Choroid plexus epithelial cell (primary cell): Measurements from ENCODE around the gene RIF1.

ENCODE experiments used
- DNase-seq: peaks from one replicate; pipeline ENCODE4 v3.0.0-alpha.2; 2010; ENCODE audit warnings: low read depth
- H3K4me3 ChIP-seq: 2 replicates; pipeline ENCODE4 v1.5.1; 2011; ENCODE audit warnings: low read depth, mild to moderate bottlenecking, control low read depth, low read length, moderate library complexity
- TF ChIP-seq, protein P1 (sequence below): conservative IDR thresholded peaks from 2 replicates; pipeline ENCODE4 v1.5.1; 2011; ENCODE audit warnings: low read depth, mild to moderate bottlenecking, control low read depth, inconsistent platforms, low read length, moderate library complexity

The RIF1 gene, protein sequence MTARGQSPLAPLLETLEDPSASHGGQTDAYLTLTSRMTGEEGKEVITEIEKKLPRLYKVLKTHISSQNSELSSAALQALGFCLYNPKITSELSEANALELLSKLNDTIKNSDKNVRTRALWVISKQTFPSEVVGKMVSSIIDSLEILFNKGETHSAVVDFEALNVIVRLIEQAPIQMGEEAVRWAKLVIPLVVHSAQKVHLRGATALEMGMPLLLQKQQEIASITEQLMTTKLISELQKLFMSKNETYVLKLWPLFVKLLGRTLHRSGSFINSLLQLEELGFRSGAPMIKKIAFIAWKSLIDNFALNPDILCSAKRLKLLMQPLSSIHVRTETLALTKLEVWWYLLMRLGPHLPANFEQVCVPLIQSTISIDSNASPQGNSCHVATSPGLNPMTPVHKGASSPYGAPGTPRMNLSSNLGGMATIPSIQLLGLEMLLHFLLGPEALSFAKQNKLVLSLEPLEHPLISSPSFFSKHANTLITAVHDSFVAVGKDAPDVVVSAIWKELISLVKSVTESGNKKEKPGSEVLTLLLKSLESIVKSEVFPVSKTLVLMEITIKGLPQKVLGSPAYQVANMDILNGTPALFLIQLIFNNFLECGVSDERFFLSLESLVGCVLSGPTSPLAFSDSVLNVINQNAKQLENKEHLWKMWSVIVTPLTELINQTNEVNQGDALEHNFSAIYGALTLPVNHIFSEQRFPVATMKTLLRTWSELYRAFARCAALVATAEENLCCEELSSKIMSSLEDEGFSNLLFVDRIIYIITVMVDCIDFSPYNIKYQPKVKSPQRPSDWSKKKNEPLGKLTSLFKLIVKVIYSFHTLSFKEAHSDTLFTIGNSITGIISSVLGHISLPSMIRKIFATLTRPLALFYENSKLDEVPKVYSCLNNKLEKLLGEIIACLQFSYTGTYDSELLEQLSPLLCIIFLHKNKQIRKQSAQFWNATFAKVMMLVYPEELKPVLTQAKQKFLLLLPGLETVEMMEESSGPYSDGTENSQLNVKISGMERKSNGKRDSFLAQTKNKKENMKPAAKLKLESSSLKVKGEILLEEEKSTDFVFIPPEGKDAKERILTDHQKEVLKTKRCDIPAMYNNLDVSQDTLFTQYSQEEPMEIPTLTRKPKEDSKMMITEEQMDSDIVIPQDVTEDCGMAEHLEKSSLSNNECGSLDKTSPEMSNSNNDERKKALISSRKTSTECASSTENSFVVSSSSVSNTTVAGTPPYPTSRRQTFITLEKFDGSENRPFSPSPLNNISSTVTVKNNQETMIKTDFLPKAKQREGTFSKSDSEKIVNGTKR (N-terminal part only)

DNA sequence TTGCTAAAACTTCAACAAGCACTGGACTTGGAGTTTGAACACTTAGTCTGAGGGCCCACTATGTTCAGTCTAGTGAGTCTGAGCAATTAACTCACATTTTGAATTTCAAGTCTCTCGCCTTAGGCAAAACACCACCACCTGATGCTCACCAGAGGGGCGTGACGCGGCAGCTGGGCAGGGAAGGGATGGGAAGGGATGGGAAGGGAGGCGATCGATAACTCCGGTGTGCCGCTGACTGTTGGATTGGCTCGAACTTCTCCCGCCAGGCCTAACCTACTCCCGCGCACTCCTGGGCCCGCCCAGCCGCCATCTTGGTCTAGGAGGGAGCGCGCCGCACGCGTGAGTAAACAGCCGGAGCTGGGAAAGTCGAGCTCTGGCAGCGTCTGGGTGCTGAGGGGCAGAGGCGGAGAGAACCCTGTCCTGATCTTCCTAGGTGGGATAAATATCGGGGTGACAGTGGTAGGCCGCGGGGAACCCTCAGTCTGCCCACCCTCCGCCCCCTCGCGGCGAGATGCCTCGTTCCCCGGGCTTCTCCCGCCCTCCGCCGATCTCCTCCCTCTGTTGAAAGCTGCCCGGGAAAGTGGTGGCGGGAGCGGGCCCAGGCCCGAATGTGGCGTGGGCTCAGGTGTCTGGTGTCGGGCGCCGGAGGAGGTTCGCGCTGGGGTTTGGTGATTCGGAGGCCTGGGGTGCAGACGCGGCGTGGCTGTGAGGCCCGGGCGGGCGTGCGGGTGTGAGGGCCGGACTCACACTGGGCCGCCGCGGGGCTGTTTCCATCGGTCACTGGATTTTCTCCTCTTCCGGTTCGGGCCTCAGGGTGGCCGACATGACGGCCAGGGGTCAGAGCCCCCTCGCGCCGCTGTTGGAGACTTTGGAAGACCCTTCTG, at the start of gene RIF1:
Gene RIF1 (plus strand): TSS at position 302 of the 884 bp plus-strand sequence. CDS start 522 bp downstream, at position 824.
- TF ChIP-seq, protein P1, sequence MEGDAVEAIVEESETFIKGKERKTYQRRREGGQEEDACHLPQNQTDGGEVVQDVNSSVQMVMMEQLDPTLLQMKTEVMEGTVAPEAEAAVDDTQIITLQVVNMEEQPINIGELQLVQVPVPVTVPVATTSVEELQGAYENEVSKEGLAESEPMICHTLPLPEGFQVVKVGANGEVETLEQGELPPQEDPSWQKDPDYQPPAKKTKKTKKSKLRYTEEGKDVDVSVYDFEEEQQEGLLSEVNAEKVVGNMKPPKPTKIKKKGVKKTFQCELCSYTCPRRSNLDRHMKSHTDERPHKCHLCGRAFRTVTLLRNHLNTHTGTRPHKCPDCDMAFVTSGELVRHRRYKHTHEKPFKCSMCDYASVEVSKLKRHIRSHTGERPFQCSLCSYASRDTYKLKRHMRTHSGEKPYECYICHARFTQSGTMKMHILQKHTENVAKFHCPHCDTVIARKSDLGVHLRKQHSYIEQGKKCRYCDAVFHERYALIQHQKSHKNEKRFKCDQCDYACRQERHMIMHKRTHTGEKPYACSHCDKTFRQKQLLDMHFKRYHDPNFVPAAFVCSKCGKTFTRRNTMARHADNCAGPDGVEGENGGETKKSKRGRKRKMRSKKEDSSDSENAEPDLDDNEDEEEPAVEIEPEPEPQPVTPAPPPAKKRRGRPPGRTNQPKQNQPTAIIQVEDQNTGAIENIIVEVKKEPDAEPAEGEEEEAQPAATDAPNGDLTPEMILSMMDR = peak; percentile 82
- H3K4me3 ChIP-seq = peak within 1 kb of the TSS; percentile 98
- DNase-seq = peak; percentile 95

DNA sequence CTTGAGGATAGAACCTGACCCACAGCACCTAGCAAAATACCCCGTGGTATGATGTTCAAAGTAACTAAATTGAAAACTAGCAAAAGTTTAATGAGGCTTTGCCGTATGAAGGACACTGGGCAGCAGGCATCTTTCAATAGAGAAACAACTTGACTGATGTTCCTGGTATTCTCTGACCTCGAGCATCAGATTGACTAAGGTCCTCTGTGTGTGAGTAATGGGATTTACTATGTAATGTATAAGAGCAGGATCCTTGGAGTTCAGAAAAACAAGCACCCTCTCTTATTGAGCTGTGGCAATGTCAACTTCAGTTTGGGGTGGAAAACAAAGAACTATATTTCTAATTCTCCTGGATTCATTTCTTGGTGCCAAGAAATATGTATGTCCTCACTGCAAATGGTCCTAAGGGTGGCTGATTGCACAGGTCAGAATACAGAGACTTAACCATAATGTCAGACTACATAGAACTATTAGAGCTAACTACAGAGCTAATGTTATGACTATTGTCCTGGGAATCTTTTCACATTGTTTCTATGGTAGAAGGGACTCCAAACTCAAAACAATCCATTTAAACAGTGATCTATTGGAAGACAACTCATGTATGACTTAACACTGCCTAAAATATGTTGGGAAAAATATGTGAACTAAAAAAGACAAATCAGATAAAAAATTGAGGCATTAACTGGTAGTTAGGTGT, 47.9 kb upstream of the RIF1 start:
- no peak for DNase-seq
- TF ChIP-seq, protein P1 = no peak
- no peak overlapping the region for H3K4me3 ChIP-seq

DNA sequence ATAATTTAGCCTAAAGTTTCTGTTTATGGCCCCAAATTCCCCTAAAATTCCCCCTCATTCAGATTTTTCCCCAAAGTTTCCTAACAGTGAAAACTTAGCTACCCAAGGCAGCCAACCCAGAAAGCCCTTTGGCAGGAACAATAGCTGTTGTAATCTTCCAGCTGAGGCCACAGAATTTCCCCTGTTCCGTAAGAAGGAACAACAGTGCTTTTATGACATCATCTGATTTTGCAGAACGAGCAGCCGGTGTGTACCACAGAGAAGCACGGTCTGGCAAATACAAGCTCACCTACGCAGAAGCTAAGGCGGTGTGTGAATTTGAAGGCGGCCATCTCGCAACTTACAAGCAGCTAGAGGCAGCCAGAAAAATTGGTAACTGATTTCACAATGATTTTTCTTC, 46.0 kb upstream of the RIF1 start:
- no peak overlapping the region for H3K4me3 ChIP-seq
- TF ChIP-seq, protein P1 = no peak
- peak; percentile 52 for DNase-seq

DNA sequence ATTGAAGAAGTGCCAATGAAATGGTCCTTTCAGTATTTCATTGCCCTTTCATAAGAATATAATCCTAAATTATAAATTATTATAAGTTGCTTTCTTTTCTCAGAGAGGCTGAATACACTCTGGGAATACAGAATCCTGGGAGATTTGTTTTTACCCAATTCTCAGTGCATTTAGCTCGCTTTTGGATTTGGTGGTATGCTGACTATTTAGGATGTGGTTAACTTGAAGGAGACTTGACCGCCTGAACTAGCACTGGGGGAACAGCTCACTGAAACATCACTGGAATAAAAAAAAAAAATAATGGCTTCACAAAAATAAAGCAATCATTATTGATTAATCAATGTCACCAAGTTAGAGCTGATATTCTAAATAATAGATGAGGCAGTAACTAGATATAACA, 42.1 kb upstream of the RIF1 start:
- TF ChIP-seq, protein P1 = no peak
- H3K4me3 ChIP-seq = no peak overlapping the region
- peak; percentile 86 for DNase-seq

DNA sequence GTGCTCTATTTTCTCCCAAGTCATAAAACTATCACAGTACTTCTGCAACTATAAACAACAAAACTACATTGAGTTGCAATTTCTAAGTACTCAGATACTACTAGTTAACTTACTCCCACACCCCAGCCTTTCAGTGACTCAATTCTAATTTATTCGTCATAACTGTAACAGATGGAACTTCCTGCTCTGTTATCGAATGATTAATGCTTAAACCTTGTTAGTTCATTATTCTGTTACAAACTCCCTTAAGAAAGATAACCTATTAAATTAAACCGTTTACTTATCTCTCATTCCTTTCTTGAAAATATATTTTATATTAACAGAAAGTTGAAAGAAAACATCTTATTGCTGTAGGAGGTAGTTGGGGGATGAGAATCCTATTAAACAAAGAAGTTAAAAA, 35.3 kb upstream of the RIF1 start:
- H3K4me3 ChIP-seq = no peak overlapping the region
- DNase-seq = peak; percentile 79
- TF ChIP-seq, protein P1 = no peak
